Coronary artery (tissue), 2 donors: ENCODE results near the gene C1orf21.

Source experiments
- DNase-seq: peaks from one replicate; pipeline ENCODE4 v3.0.0-alpha.2; 2017; ENCODE audit warnings: low spot score
- H3K27ac ChIP-seq, 2 donors: fragments of 200-600 bp; sonication (generic); one replicate each; pipeline ENCODE4 v1.5.1; 2016 to 2019
- H3K4me3 ChIP-seq: fragments of 200-600 bp; sonication (generic); 2 replicates; pipeline ENCODE4 v1.5.1; 2016; ENCODE audit warnings: mild to moderate bottlenecking, moderate library complexity
- TF ChIP-seq, protein P1 (sequence below): fragments of 200-600 bp; sonication (generic); IDR thresholded peaks from one replicate; pipeline ENCODE4 v1.5.1; 2019; ENCODE audit warnings: antibody characterized with exemption

C1orf21 gene

DNA sequence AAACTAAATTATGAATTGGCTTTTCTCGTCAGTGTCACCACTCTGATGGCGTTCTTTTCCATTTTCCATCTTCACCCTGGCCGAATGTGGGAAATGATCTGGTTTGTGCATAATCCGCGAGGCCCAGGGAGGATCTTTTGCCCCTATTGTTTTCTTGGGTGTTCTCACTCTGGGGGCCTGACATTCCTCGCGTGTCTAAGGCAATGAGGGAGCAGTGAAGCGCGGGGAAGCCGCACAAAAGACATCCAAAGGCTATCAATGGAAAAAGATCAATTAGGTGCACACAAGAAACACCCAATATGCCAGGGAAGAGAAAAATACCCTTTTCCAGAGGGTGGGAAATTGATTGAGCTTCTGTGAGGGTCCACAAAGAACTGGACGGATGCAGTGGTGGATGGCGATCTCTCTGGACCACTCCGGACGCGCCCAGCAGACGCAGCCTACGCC lies 941 bp upstream of the C1orf21 start:
- Histone ChIP-seq H3K4me3 (peak overlapping the region; percentile 88), H3K27ac (peak overlapping the region; percentile 75 to 85)
- DNase-seq, result no peak
- TF ChIP-seq, protein P1, sequence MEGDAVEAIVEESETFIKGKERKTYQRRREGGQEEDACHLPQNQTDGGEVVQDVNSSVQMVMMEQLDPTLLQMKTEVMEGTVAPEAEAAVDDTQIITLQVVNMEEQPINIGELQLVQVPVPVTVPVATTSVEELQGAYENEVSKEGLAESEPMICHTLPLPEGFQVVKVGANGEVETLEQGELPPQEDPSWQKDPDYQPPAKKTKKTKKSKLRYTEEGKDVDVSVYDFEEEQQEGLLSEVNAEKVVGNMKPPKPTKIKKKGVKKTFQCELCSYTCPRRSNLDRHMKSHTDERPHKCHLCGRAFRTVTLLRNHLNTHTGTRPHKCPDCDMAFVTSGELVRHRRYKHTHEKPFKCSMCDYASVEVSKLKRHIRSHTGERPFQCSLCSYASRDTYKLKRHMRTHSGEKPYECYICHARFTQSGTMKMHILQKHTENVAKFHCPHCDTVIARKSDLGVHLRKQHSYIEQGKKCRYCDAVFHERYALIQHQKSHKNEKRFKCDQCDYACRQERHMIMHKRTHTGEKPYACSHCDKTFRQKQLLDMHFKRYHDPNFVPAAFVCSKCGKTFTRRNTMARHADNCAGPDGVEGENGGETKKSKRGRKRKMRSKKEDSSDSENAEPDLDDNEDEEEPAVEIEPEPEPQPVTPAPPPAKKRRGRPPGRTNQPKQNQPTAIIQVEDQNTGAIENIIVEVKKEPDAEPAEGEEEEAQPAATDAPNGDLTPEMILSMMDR, result no peak

GRCh38 chr1:184387069-184387475 lies 243 bp downstream of the C1orf21 start:
- Histone ChIP-seq H3K4me3 (peak overlapping the region; percentile 88), H3K27ac (peak overlapping the region; percentile 75 to 85)
- TF ChIP-seq, protein P1, result no peak
- no peak for DNase-seq

- TF ChIP-seq, protein P1, result no peak
- Histone ChIP-seq H3K4me3 (peak overlapping the region; percentile 88), H3K27ac (peak overlapping the region; percentile 75 to 85)
- DNase-seq, result no peak
Observed at GRCh38 chr1:184387476-184388318, 868 bp downstream of the C1orf21 start.

- Histone ChIP-seq H3K27ac (peak overlapping the region in 1 of 2 donors; percentile 85), H3K4me3 (peak overlapping the region; percentile 88)
- no peak for DNase-seq
- TF ChIP-seq, protein P1, result no peak
Observed at GRCh38 chr1:184388319-184388889, 1.6 kb downstream of the C1orf21 start.

GRCh38 chr1:184388971-184389370 lies 2.1 kb downstream of the C1orf21 start:
- DNase-seq, result no peak
- Histone ChIP-seq H3K27ac (peak overlapping the region in 1 of 2 donors; percentile 38), H3K4me3 (peak overlapping the region; percentile 88)
- TF ChIP-seq, protein P1, result no peak

DNA sequence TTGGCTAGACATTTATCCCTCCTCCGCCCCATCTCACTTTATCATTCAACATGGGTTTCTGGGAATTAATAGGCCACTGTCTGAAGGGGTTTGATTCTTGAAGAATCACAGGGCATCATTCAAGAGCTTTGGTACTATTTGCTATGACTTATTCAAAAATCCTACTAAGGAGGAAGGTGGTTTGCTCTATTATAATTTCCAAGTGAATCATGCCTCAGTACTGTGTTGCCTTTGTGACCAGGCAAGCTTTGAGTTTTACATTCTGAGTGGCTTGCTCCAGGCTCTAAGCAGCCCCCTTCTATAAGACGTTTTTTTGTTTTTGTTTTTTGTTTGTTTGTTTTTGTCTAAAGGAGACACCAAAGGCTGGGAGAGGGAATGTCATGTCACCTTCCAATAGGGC lies 2.6 kb downstream of the C1orf21 start:
- Histone ChIP-seq H3K4me3 (peak overlapping the region; percentile 88), H3K27ac (no peak overlapping the region)
- TF ChIP-seq, protein P1, result no peak
- DNase-seq, result no peak
